Mucosa of rectum (tissue), 2 donors: ENCODE measurements around the gene NFE2L3.

Experiments used
- H3K27ac ChIP-seq, 2 donors: one replicate each; pipeline ENCODE4 v1.7.0; 2013; ENCODE audit warnings: inconsistent platforms in 2 of 2, low read depth in 2 of 2, low read length in 2 of 2
- H3K27me3 ChIP-seq, 2 donors: one replicate each; pipeline ENCODE4 v1.7.0; 2013; ENCODE audit warnings: low read length in 2 of 2; ENCODE audit not compliant: control insufficient read depth in 2 of 2, insufficient read depth in 2 of 2
- H3K36me3 ChIP-seq, 2 donors: one replicate each; pipeline ENCODE4 v1.7.0; 2013; ENCODE audit warnings: low read length in 2 of 2; ENCODE audit not compliant: control insufficient read depth in 2 of 2, insufficient read depth in 2 of 2
- H3K4me1 ChIP-seq, 2 donors: one replicate each; pipeline ENCODE4 v1.7.0; 2013; ENCODE audit warnings: low read length in 2 of 2, mild to moderate bottlenecking in 1 of 2; ENCODE audit not compliant: control insufficient read depth in 2 of 2, insufficient read depth in 2 of 2
- H3K4me3 ChIP-seq, 2 donors: one replicate each; pipeline ENCODE4 v1.7.0; 2013; ENCODE audit warnings: low read length in 2 of 2
- H3K9ac ChIP-seq, 2 donors: one replicate each; pipeline ENCODE4 v1.7.0; 2013; ENCODE audit warnings: low read length in 2 of 2, low read depth in 1 of 2, mild to moderate bottlenecking in 1 of 2
- H3K9me3 ChIP-seq, 2 donors: one replicate each; pipeline ENCODE4 v1.7.0; 2013; ENCODE audit warnings: low read length in 2 of 2; ENCODE audit not compliant: control insufficient read depth in 2 of 2
- donor health status: healthy.
- donor health status: Normal muscosa, but diverticular disease.

The NFE2L3 gene

GRCh38 chr7:26185844-26186180 is 33.8 kb downstream of the NFE2L3 start:
- no peaks in the 10 kb centered on the region for H3K9me3 ChIP-seq
- no peaks in the 10 kb centered on the region for H3K27me3 ChIP-seq
- H3K4me1 ChIP-seq: no peaks in the 10 kb centered on the region
- no peak overlapping the region for H3K4me3 ChIP-seq
- H3K36me3 ChIP-seq: peaks cover 26 to 35% of the 10 kb centered on the region in 2 donors
- H3K27ac ChIP-seq: no peak overlapping the region
- H3K9ac ChIP-seq: no peak overlapping the region

GRCh38 chr7:26186364-26187311 is 34.6 kb downstream of the NFE2L3 start:
- Histone ChIP-seq H3K27me3 (no peaks in the 10 kb centered on the region), H3K27ac (no peak overlapping the region), H3K36me3 (peaks cover 32 to 42% of the 10 kb centered on the region in 2 donors), H3K9me3 (no peaks in the 10 kb centered on the region), H3K4me1 (no peaks in the 10 kb centered on the region), H3K9ac (no peak overlapping the region), H3K4me3 (no peak overlapping the region)

- no peak overlapping the region for H3K27ac ChIP-seq
- no peaks in the 10 kb centered on the region for H3K27me3 ChIP-seq
- H3K9me3 ChIP-seq: no peaks in the 10 kb centered on the region
- H3K4me1 ChIP-seq: no peaks in the 10 kb centered on the region
- H3K9ac ChIP-seq: no peak overlapping the region
- no peak overlapping the region for H3K4me3 ChIP-seq
- peaks cover 41 to 52% of the 10 kb centered on the region in 2 donors for H3K36me3 ChIP-seq
Observed at GRCh38 chr7:26187380-26188205, 35.6 kb downstream of the NFE2L3 start.

- H3K9me3 ChIP-seq: no peaks in the 10 kb centered on the region
- no peak overlapping the region for H3K4me3 ChIP-seq
- H3K36me3 ChIP-seq: peaks cover 49 to 60% of the 10 kb centered on the region in 2 donors
- no peak overlapping the region for H3K27ac ChIP-seq
- no peak overlapping the region for H3K9ac ChIP-seq
- H3K4me1 ChIP-seq: peaks cover 0 to 4% of the 10 kb centered on the region in 2 donors
- no peaks in the 10 kb centered on the region for H3K27me3 ChIP-seq
Observed at GRCh38 chr7:26188206-26188956, 36.4 kb downstream of the NFE2L3 start.

- no peak overlapping the region for H3K9ac ChIP-seq
- H3K36me3 ChIP-seq: peaks cover 55 to 66% of the 10 kb centered on the region in 2 donors
- no peak overlapping the region for H3K27ac ChIP-seq
- H3K27me3 ChIP-seq: no peaks in the 10 kb centered on the region
- H3K4me3 ChIP-seq: no peak overlapping the region
- H3K4me1 ChIP-seq: peaks cover 4 to 8% of the 10 kb centered on the region in 2 donors
- no peaks in the 10 kb centered on the region for H3K9me3 ChIP-seq
Observed at GRCh38 chr7:26188957-26189541, 37.1 kb downstream of the NFE2L3 start.

- no peak overlapping the region for H3K4me3 ChIP-seq
- H3K9ac ChIP-seq: no peak overlapping the region
- H3K4me1 ChIP-seq: peaks cover 4 to 12% of the 10 kb centered on the region in 2 donors
- peaks cover 62 to 71% of the 10 kb centered on the region in 2 donors for H3K36me3 ChIP-seq
- H3K27me3 ChIP-seq: no peaks in the 10 kb centered on the region
- H3K27ac ChIP-seq: no peak overlapping the region
- no peaks in the 10 kb centered on the region for H3K9me3 ChIP-seq
Observed at GRCh38 chr7:26189697-26190096, 37.7 kb downstream of the NFE2L3 start.

- no peak overlapping the region for H3K27ac ChIP-seq
- H3K4me3 ChIP-seq: no peak overlapping the region
- H3K9ac ChIP-seq: no peak overlapping the region
- no peaks in the 10 kb centered on the region for H3K9me3 ChIP-seq
- H3K36me3 ChIP-seq: peaks cover 65 to 76% of the 10 kb centered on the region in 2 donors
- H3K4me1 ChIP-seq: peaks cover 4 to 12% of the 10 kb centered on the region in 2 donors
- H3K27me3 ChIP-seq: no peaks in the 10 kb centered on the region
Observed at GRCh38 chr7:26190417-26190869, 38.4 kb downstream of the NFE2L3 start.

GRCh38 chr7:26191233-26191973 is 39.4 kb downstream of the NFE2L3 start:
- Histone ChIP-seq H3K36me3 (peaks cover 74 to 85% of the 10 kb centered on the region in 2 donors), H3K4me1 (peaks cover 11 to 20% of the 10 kb centered on the region in 2 donors), H3K9ac (no peak overlapping the region)

GRCh38 chr7:26191974-26192479 is 40.0 kb downstream of the NFE2L3 start:
- H3K27ac ChIP-seq: no peak overlapping the region
- no peak overlapping the region for H3K4me3 ChIP-seq
- H3K27me3 ChIP-seq: no peaks in the 10 kb centered on the region
- peaks cover 80 to 92% of the 10 kb centered on the region in 2 donors for H3K36me3 ChIP-seq
- H3K9me3 ChIP-seq: no peaks in the 10 kb centered on the region
- no peak overlapping the region for H3K9ac ChIP-seq
- peaks cover 15 to 26% of the 10 kb centered on the region in 2 donors for H3K4me1 ChIP-seq

More at GRCh38 chr7:26191233-26191973, 39.4 kb downstream of the NFE2L3 start:
- no peak overlapping the region for H3K4me3 ChIP-seq
- H3K9me3 ChIP-seq: no peaks in the 10 kb centered on the region
- no peaks in the 10 kb centered on the region for H3K27me3 ChIP-seq
- no peak overlapping the region for H3K27ac ChIP-seq
